A673 (cell line): ENCODE data around the gene FAM81A. TPM values are rescaled to one million over a fixed set of nuclear protein-coding genes. Genes with fewer than 3 reads are reported as not detected.

Source experiments
- BruUV-seq: library from RNA; stranded (reverse); fragments of 400-500 nt; replicated peaks from 2 replicates; lab custom pipeline; 2021; lab: Mats Ljungman, UMichigan
- CTCF ChIA-PET: fragments of 300-600 bp; sonication (Branson Sonifier 250); formaldehyde crosslinking; loops from one replicate; lab custom pipeline; 2022; ENCODE audit warnings: antibody characterized with exemption; lab: Charles Lee
- POLR2A ChIA-PET: fragments of 300-600 bp; sonication (Branson Sonifier 250); formaldehyde crosslinking; loops from one replicate; lab custom pipeline; 2022; ENCODE audit warnings: antibody characterized with exemption; ENCODE audit not compliant: low non-redundant PET; lab: Charles Lee
- DNase-seq: peaks from one replicate; pipeline ENCODE4 v3.0.0-alpha.2; 2015; ENCODE audit warnings: low spot score
- H3K27ac ChIP-seq: fragments of 200-600 bp; sonication (generic); 2 replicates; pipeline ENCODE4 v1.5.1; 2016; ENCODE audit warnings: mixed run types, low read depth, mild to moderate bottlenecking, mixed read lengths, antibody characterized with exemption, low read length; ENCODE audit not compliant: poor library complexity, severe bottlenecking
- H3K27me3 ChIP-seq: fragments of 200-600 bp; sonication (generic); replicated peaks from 2 replicates; pipeline ENCODE4 v1.6.1; 2017; ENCODE audit warnings: mixed run types, low read depth, mild to moderate bottlenecking, mixed read lengths, antibody characterized with exemption, low read length; ENCODE audit not compliant: insufficient read depth, poor library complexity
- H3K36me3 ChIP-seq: fragments of 200-600 bp; sonication (generic); 2 replicates; pipeline ENCODE4 v1.6.1; 2016; ENCODE audit warnings: mixed run types, mild to moderate bottlenecking, mixed read lengths, antibody characterized with exemption, low read length; ENCODE audit not compliant: insufficient read depth, poor library complexity, severe bottlenecking
- H3K4me1 ChIP-seq: fragments of 200-600 bp; sonication (generic); 2 replicates; pipeline ENCODE4 v1.6.1; 2017; ENCODE audit warnings: mixed run types, mild to moderate bottlenecking, mixed read lengths, antibody characterized with exemption, low read length; ENCODE audit not compliant: insufficient read depth, poor library complexity, severe bottlenecking
- H3K4me3 ChIP-seq: fragments of 200-600 bp; sonication (generic); 2 replicates; pipeline ENCODE4 v1.5.1; 2016; ENCODE audit warnings: low read depth, mixed run types, mild to moderate bottlenecking, mixed read lengths, low read length; ENCODE audit not compliant: poor library complexity, severe bottlenecking
- H3K9me3 ChIP-seq: fragments of 200-600 bp; sonication (generic); 2 replicates; pipeline ENCODE4 v1.6.1; 2016; ENCODE audit warnings: mixed run types, low read depth, mild to moderate bottlenecking, mixed read lengths, antibody characterized with exemption, low read length; ENCODE audit not compliant: poor library complexity, severe bottlenecking
- EZH2 ChIP-seq: fragments of 200-600 bp; sonication (generic); IDR thresholded peaks from 2 replicates; pipeline ENCODE4 v1.6.1; 2017; ENCODE audit warnings: borderline replicate concordance, low read depth, mild to moderate bottlenecking, mixed read lengths, antibody characterized with exemption, low read length; ENCODE audit not compliant: poor library complexity, severe bottlenecking
- intact Hi-C: fragments of 100-400 bp; cut with micrococcal nuclease; formaldehyde crosslinking; loops from one replicate; pipeline ENCODE4 v1.10.0; 2022; ENCODE audit not compliant: unreplicated experiment
- total RNA-seq: library from RNA; stranded (reverse); gene quantifications from 2 replicates; pipeline ENCODE4 v1.2.3, GENCODE V29; 2021
- TF ChIP-seq, protein P1 (sequence below): fragments of 300-800, 200-600 bp; sonication (generic); conservative IDR thresholded peaks from 2 replicates; pipeline ENCODE4 v1.5.1; 2017; ENCODE audit warnings: low read depth, mild to moderate bottlenecking, antibody characterized with exemption, low read length, moderate library complexity, mixed read lengths

Gene FAM81A
- total RNA-seq, 1 experiment from 2014 or later: not detected

DNA sequence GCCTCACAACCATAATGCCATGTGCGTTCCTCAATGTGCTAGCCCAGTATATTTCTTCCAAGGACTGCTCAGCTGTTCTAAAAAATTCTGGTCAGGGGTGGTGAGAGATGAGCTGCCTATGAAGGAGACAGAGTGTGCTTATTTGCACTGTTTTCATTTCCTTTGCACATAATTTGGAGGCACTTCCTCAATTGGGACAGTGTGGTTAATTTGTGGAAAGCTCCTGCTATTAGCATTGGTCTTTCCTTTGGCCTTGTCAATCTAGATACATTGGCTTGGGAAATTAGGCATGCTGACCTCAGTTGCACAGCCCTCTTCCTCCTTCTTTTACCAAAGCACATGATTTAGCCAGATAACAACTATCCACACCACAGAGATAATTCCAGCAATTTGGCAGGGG, 9.4 kb downstream of the FAM81A start:
- ChIA-PET CTCF (no interaction called here), POLR2A (no interaction called here)
- H3K9me3 ChIP-seq: no peaks in the 10 kb centered on the region
- peaks cover 18% of the 10 kb centered on the region for H3K27me3 ChIP-seq
- intact Hi-C loops: no loop called here
- no peaks in the 10 kb centered on the region for H3K36me3 ChIP-seq
- no peak for DNase-seq
- no peak overlapping the region for H3K4me3 ChIP-seq
- no peaks in the 10 kb centered on the region for H3K4me1 ChIP-seq
- no TSS peak for BruUV-seq
- H3K27ac ChIP-seq: no peak overlapping the region
- TF ChIP-seq EZH2: no peak
- TF ChIP-seq, protein P1, sequence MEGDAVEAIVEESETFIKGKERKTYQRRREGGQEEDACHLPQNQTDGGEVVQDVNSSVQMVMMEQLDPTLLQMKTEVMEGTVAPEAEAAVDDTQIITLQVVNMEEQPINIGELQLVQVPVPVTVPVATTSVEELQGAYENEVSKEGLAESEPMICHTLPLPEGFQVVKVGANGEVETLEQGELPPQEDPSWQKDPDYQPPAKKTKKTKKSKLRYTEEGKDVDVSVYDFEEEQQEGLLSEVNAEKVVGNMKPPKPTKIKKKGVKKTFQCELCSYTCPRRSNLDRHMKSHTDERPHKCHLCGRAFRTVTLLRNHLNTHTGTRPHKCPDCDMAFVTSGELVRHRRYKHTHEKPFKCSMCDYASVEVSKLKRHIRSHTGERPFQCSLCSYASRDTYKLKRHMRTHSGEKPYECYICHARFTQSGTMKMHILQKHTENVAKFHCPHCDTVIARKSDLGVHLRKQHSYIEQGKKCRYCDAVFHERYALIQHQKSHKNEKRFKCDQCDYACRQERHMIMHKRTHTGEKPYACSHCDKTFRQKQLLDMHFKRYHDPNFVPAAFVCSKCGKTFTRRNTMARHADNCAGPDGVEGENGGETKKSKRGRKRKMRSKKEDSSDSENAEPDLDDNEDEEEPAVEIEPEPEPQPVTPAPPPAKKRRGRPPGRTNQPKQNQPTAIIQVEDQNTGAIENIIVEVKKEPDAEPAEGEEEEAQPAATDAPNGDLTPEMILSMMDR: no peak

DNA sequence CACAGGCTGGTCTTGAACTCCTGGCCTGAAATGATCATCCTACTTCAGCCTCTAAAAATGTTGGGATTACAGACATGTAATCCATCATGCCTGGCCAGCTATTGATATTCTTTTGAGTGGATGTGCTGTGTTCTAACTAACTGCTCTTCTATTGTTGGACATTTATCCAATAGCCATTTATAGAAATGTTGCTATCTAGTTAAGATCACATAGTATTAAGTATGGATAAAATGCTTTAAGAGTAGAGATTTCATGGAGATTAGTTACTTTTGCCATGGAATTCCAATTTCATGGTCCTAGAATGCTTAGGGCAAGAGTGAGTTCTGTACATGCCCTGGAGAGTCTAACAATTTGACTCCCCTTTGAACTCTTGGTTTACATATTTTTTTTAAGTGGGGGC, 10.9 kb downstream of the FAM81A start:
- Histone ChIP-seq H3K9me3 (no peaks in the 10 kb centered on the region), H3K36me3 (no peaks in the 10 kb centered on the region), H3K27ac (no peak overlapping the region), H3K27me3 (peaks cover 16% of the 10 kb centered on the region), H3K4me3 (no peak overlapping the region), H3K4me1 (no peaks in the 10 kb centered on the region)
- ChIA-PET POLR2A (no interaction called here), CTCF (no interaction called here)
- TF ChIP-seq, protein P1: no peak
- TF ChIP-seq EZH2: no peak
- no TSS peak for BruUV-seq
- no peak for DNase-seq
- intact Hi-C loops: no loop called here

DNA sequence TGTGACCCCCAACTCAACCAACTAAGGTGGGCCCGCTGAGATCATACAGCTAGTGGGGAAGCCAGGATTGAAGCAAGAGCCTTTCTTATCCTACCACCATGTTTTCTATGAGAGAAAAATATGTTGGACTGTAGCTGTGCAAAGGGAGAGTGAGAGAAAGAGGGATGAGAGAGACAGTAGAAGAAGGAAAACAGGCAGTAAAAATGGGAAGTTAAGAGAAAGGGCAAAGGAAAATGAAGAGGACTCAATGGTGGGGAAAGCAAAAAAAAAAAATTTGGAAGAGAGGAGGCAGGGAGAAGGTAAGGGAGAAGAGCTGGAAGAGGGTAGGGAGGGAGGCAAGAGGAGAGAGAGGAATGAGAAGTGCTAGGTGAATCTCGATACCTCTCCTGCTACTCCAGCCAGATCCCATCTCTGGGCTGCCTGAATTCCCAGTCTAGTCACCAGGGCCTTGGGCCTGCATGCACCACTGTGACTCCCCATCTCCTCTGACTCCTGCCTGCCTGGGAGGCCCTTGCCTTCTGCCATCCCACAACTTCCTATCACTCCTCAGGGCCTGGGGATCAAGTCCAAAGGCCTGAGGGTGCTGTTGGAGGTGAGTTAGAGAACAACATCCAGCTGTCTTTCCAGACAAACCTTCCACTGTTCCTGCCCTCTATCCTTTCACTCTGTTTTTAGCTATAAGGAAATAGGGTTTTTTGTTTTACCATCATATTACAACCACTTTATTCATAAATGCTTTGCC, 15.7 kb downstream of the FAM81A start:
- ChIA-PET POLR2A (no interaction called here), CTCF (interaction anchor here (0.5 kb wide), 1 partner anchor 19 kb away, joined by 3 read pairs; no protein-coding TSS in a partner anchor)
- Histone ChIP-seq H3K36me3 (no peaks in the 10 kb centered on the region), H3K4me1 (no peaks in the 10 kb centered on the region), H3K4me3 (no peak overlapping the region), H3K27me3 (peaks cover 11% of the 10 kb centered on the region), H3K9me3 (no peaks in the 10 kb centered on the region), H3K27ac (no peak overlapping the region)
- no peak for TF ChIP-seq EZH2
- TF ChIP-seq, protein P1: no peak
- intact Hi-C loops: no loop called here
- no peak for DNase-seq
- no TSS peak for BruUV-seq
